NCI-H82 (cell line): ENCODE data around the gene TTLL1.
"Not testable (repeated sequence)": the region's sequence is repeated elsewhere in the genome, so short reads cannot be mapped to it uniquely, and the experiment has no call there.

ENCODE experiments used
- DNase-seq: peaks from one replicate; lab custom pipeline; 2025; lab: John Stamatoyannopoulos, UW

The TTLL1 gene

GRCh38 chr22:43110444-43110926 lies 21.3 kb upstream of the TTLL1 start, which contains the start of gene BIK:
Gene BIK, plus strand, starts transcription at chr22:43110750. Its CDS starts 13,273 bp downstream, at chr22:43124023.
- DNase-seq = peak; percentile 60

- no peak for DNase-seq
Observed at GRCh38 chr22:43109921-43110443, 20.8 kb upstream of the TTLL1 start.

GRCh38 chr22:43109511-43109910 lies 20.3 kb upstream of the TTLL1 start:
- no peak for DNase-seq

- no peak for DNase-seq
Observed at GRCh38 chr22:43106302-43106701, 17.1 kb upstream of the TTLL1 start.

- DNase-seq = not testable (repeated sequence)
Observed at GRCh38 chr22:43104950-43105349, 15.8 kb upstream of the TTLL1 start.

GRCh38 chr22:43104056-43104625 lies 14.9 kb upstream of the TTLL1 start:
- DNase-seq = not testable (repeated sequence)

- no peak for DNase-seq
Observed at GRCh38 chr22:43101306-43101705, 12.1 kb upstream of the TTLL1 start.

GRCh38 chr22:43100225-43100624 lies 11.0 kb upstream of the TTLL1 start:
- no peak for DNase-seq

- no peak for DNase-seq
Observed at GRCh38 chr22:43099095-43099494, 9.9 kb upstream of the TTLL1 start.

- DNase-seq = no peak
Observed at GRCh38 chr22:43098356-43098755, 9.2 kb upstream of the TTLL1 start.

GRCh38 chr22:43096420-43096819 lies 7.2 kb upstream of the TTLL1 start:
- no peak for DNase-seq

- DNase-seq = no peak
Observed at GRCh38 chr22:43094551-43094950, 5.4 kb upstream of the TTLL1 start.

GRCh38 chr22:43094085-43094484 lies 4.9 kb upstream of the TTLL1 start:
- peak; percentile 15 for DNase-seq

GRCh38 chr22:43092085-43092484 lies 2.9 kb upstream of the TTLL1 start:
- no peak for DNase-seq

- peak; percentile 83 for DNase-seq
Observed at GRCh38 chr22:43090130-43090789, 1.1 kb upstream of the TTLL1 start.

GRCh38 chr22:43088627-43088983 lies 586 bp downstream of the TTLL1 start:
- peak; percentile 30 for DNase-seq

GRCh38 chr22:43085658-43086606 lies 3.3 kb downstream of the TTLL1 start:
- DNase-seq = no peak

GRCh38 chr22:43081968-43082367 lies 7.2 kb downstream of the TTLL1 start:
- no peak for DNase-seq

GRCh38 chr22:43080616-43081015 lies 8.6 kb downstream of the TTLL1 start:
- DNase-seq = no peak

GRCh38 chr22:43079742-43080141 lies 9.4 kb downstream of the TTLL1 start:
- no peak for DNase-seq

GRCh38 chr22:43078522-43078921 lies 10.7 kb downstream of the TTLL1 start:
- no peak for DNase-seq

- peak; percentile 69 for DNase-seq
Observed at GRCh38 chr22:43077121-43077877, 11.9 kb downstream of the TTLL1 start.
